WERI-Rb-1 (cell line): Measurements from ENCODE around the gene DLG1.

Experiments
- DNase-seq: peaks from one replicate; pipeline ENCODE4 v3.0.0-alpha.2; 2020
- H3K27ac ChIP-seq: fragments of 250-450 bp; sonication (Bioruptor Pico); 2 replicates; pipeline ENCODE4 v1.5.1; 2020; ENCODE audit warnings: mild to moderate bottlenecking, moderate library complexity
- H3K27me3 ChIP-seq: fragments of 250-450 bp; sonication (Bioruptor Pico); 2 replicates; pipeline ENCODE4 v1.5.1; 2021; ENCODE audit warnings: mild to moderate bottlenecking, low read depth, moderate library complexity; ENCODE audit not compliant: insufficient read depth, severe bottlenecking
- H3K36me3 ChIP-seq: fragments of 250-450 bp; sonication (Bioruptor Pico); 2 replicates; pipeline ENCODE4 v1.5.1; 2020; ENCODE audit warnings: mild to moderate bottlenecking, moderate library complexity
- H3K4me3 ChIP-seq: 2 replicates; pipeline ENCODE4 v1.5.1; 2011; ENCODE audit warnings: low read depth, mild to moderate bottlenecking, control low read depth, low read length
- H3K9me3 ChIP-seq: fragments of 250-450 bp; sonication (Bioruptor Pico); 2 replicates; pipeline ENCODE4 v1.5.1; 2021; ENCODE audit warnings: mild to moderate bottlenecking, moderate library complexity; ENCODE audit not compliant: severe bottlenecking
- TF ChIP-seq, protein P1 (sequence below): IDR thresholded peaks from 2 replicates; pipeline ENCODE4 v1.5.1; 2011; ENCODE audit warnings: low read depth, mild to moderate bottlenecking, control low read depth, inconsistent platforms, low read length

DLG1 gene

DNA sequence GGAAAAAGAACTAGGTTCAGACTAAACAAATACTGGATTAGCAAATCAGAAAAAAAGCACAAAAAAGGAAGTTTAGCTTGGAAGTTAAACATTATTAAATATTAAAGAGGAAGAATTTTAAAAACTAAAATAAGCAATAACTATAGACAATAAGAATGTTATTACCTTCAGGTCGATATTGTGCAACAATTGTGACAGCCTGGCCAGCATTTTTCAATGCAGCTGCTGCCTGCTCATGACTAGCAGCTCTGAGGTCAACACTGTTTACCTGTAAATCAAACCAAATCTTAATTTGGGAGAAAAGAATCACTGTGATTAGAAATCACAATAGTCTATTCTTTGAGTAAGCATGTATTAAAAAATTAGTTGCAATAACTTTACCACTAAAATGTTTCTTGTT is 193.7 kb downstream of the DLG1 start:
- DNase-seq = no peak
- Histone ChIP-seq H3K27ac (no peak overlapping the region), H3K27me3 (no peaks in the 10 kb centered on the region), H3K9me3 (no peaks in the 10 kb centered on the region), H3K36me3 (no peaks in the 10 kb centered on the region; the same call in 1 of the 2 replicates), H3K4me3 (no peak overlapping the region)
- TF ChIP-seq, protein P1, sequence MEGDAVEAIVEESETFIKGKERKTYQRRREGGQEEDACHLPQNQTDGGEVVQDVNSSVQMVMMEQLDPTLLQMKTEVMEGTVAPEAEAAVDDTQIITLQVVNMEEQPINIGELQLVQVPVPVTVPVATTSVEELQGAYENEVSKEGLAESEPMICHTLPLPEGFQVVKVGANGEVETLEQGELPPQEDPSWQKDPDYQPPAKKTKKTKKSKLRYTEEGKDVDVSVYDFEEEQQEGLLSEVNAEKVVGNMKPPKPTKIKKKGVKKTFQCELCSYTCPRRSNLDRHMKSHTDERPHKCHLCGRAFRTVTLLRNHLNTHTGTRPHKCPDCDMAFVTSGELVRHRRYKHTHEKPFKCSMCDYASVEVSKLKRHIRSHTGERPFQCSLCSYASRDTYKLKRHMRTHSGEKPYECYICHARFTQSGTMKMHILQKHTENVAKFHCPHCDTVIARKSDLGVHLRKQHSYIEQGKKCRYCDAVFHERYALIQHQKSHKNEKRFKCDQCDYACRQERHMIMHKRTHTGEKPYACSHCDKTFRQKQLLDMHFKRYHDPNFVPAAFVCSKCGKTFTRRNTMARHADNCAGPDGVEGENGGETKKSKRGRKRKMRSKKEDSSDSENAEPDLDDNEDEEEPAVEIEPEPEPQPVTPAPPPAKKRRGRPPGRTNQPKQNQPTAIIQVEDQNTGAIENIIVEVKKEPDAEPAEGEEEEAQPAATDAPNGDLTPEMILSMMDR = no peak

DNA sequence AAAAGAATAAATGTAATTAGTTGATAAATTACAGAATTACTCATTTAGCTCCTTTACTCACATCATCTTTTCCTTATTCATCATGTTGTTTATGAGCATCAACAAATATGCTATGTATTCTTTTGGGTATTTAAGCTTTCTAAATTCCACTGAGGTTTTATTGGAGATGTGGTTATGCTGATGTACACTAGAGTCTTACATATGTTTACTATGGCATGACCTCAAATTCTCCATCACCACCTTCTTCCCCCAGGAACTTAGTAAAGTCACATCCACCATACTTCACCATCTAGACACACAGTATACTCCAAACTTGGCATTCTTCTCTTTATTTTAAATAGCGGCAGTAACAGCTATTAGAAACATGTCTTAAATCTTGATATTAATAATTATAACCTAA is 194.6 kb downstream of the DLG1 start:
- H3K36me3 ChIP-seq = no peaks in the 10 kb centered on the region; the same call in 1 of the 2 replicates
- no peaks in the 10 kb centered on the region for H3K27me3 ChIP-seq
- no peak overlapping the region for H3K4me3 ChIP-seq
- TF ChIP-seq, protein P1 = no peak
- H3K27ac ChIP-seq = no peak overlapping the region
- no peaks in the 10 kb centered on the region for H3K9me3 ChIP-seq
- no peak for DNase-seq

DNA sequence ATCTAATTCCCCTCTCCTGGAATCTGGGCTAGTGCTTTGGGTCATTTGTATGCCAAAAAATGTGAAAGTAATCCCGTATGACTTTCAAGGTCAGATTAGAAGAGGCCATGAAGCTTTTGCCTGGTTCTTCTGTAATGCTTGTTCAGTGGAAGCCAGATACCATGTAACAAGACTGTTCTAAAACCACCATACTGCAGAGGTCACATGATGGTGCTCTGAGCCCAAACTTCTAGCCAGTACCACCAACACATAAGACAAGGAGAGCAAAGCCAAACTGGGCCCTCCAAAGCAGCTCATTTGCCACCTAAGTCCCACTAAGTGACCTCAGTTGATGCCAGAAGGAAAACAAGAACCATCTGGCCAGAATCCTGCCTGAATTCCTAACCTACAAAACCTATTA is 204.5 kb downstream of the DLG1 start:
- Histone ChIP-seq H3K36me3 (no peaks in the 10 kb centered on the region), H3K27me3 (no peaks in the 10 kb centered on the region), H3K9me3 (no peaks in the 10 kb centered on the region), H3K27ac (no peak overlapping the region), H3K4me3 (no peak overlapping the region)
- TF ChIP-seq, protein P1 = no peak
- no peak for DNase-seq

DNA sequence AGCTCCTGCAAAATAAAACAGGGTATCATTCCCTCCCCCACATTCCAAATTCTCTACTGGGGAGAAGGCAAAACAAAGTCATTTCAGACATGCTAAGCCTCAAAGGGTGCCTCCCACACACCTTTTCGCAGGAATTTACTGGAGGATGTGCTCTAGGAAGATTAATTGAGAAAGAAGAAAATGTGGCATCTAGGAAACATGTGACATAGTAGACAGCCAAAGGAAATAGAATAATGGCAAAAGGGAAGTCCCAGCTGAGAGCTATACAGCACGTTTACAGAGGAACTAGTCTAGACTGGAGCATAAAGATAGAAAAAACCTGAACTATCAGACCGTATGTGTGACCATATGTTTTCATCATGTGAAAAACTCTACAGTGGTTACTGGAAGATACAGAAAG is 210.0 kb downstream of the DLG1 start:
- Histone ChIP-seq H3K27ac (no peak overlapping the region), H3K27me3 (no peaks in the 10 kb centered on the region), H3K36me3 (no peaks in the 10 kb centered on the region), H3K4me3 (no peak overlapping the region), H3K9me3 (no peaks in the 10 kb centered on the region)
- no peak for DNase-seq
- TF ChIP-seq, protein P1 = no peak

DNA sequence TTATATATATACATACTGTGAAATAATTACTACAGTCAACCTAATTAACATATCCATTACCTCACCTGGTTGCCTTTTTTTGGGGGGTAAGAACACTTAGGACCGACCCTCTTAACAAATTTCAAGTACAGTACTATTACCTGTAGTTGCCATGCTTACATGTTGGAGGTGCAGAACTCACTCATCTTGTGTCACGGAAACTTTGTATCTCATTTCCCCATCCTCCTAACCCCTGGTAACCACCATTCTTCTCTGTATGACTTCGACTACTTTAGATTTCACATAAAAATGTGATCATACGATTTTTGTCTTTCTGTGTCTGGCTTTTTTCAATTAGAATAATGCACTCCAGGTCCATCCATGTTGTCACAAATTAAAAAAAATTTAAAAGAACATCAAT is 213.3 kb downstream of the DLG1 start:
- no peak for DNase-seq
- TF ChIP-seq, protein P1 = no peak
- Histone ChIP-seq H3K27me3 (no peaks in the 10 kb centered on the region), H3K36me3 (no peaks in the 10 kb centered on the region), H3K27ac (no peak overlapping the region), H3K4me3 (no peak overlapping the region), H3K9me3 (no peaks in the 10 kb centered on the region)

DNA sequence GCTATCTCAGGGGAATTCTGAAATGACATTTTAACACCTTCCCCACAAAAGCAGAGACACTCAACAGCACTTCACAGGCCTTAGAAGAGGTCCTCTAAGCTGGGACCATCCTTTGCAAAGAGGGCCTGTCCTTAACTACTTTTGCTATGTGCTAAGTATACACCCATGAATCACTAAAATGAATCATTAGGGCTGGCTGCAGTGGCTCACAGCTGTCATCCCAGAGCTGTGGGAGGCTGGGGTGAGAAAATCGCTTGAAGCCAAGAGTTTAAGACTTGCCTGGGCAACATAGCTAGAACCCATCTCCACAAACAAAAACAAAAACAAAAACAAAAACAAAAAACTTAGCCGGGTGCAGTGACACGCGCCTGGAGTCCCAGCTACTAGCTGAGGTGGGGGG is 214.9 kb downstream of the DLG1 start:
- Histone ChIP-seq H3K4me3 (no peak overlapping the region), H3K27ac (no peak overlapping the region), H3K9me3 (no peaks in the 10 kb centered on the region), H3K36me3 (no peaks in the 10 kb centered on the region), H3K27me3 (no peaks in the 10 kb centered on the region)
- TF ChIP-seq, protein P1 = no peak
- no peak for DNase-seq
